ENCODE results near the gene CPZ. TPM values are rescaled to one million over a fixed set of nuclear protein-coding genes. Genes with fewer than 3 reads are reported as not detected.

CPZ gene
- total and polyA plus RNA-seq, 2 donors (not counting 1 experiment from before 2014, with no cell fraction given): not detected

DNA sequence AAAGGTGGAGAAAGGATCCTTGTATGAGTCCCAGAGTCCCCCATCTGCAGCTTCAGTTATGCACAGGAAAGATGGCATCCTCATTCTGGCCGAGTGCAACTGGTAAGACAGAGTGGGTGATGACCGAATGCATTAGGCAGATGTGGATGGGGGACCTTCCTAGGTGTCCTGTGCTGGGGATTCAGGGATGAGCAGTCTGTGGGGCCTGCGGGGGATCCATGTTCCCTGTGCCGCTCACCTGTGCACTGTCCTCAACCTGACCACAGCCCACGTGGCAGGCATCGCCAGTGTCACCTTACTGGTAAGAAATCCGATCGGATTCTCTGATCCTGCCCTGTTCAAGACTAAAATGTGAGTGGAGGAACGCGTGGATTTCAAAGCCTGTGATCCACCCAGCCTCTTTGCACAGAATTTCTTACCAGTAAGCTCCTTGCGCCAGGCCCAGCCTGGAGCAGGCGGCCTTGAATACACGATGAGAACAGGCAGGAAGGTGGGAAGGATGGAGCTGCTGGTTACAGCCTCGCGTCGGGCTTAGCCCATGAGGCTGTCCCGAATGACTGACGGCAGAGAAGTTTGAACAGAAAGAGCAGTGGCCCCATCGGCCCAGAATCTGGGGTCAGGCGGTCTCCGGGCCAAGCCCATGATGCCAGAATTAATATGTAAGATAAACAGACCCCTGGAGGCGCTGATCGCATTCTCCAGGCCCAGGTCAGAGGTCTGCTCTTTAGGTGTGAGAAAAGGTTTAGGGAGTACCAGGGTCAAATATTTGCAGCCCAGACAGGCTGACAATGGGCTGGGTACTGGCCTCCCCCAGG is 56.5 kb downstream of the CPZ start:
- no peak for ATAC-seq (ENCODE audit: low read depth)
- POLR2A ChIA-PET: no interaction called here

More for the DNA sequence above, 56.5 kb downstream of the CPZ start:
- 86% methylated on average over 22 of the region's 23 CpGs for WGBS (ENCODE audit: insufficient coverage)
- H3K27me3 Mint-ChIP-seq: peaks cover 6% of the 10 kb centered on the region
- Histone ChIP-seq H3K27ac (ENCODE audit: low read length in 2 of 2) (no peak overlapping the region), H4K20me1 (ENCODE audit: control insufficient read depth, insufficient read depth, low read length, poor library complexity, severe bottlenecking) (no peaks in the 10 kb centered on the region), H3K9ac (ENCODE audit: low read length) (no peak overlapping the region), H3K79me2 (ENCODE audit: control insufficient read depth, insufficient read depth, low read length) (no peaks in the 10 kb centered on the region), H3K27me3 (replicated peaks in 1 of 4; ENCODE audit: control extremely low read depth in 1 of 4, control insufficient read depth in 3 of 4, insufficient read depth in 4 of 4, low read length in 3 of 4) (no peaks in the 10 kb centered on the region), H2AFZ (ENCODE audit: insufficient read depth, low read depth, low read length, poor library complexity, severe bottlenecking) (no peak overlapping the region), H3K4me2 (replicated peaks; ENCODE audit: low read depth, low read length, poor library complexity, severe bottlenecking) (no peak overlapping the region), H3K4me1 (ENCODE audit: control insufficient read depth in 2 of 2, insufficient read depth in 2 of 2, low read length in 2 of 2) (no peaks in the 10 kb centered on the region), H3K4me3 (ENCODE audit: control extremely low read depth in 1 of 5, extremely low read depth in 1 of 5, insufficient read depth in 1 of 5, low read depth in 2 of 5, low read length in 4 of 5) (no peak overlapping the region), H3K36me3 (replicated peaks in 1 of 2; ENCODE audit: control extremely low read depth in 1 of 2, control insufficient read depth in 1 of 2, extremely low read depth in 1 of 2, insufficient read depth in 2 of 2, low read length in 1 of 2) (no peaks in the 10 kb centered on the region), H3K9me3 (ENCODE audit: control extremely low read depth in 1 of 3, control insufficient read depth in 2 of 3, insufficient read depth in 1 of 3, low read length in 2 of 3) (peaks cover 0 to 14% (median 0%) of the 10 kb centered on the region in 3 donors)
- no peak for DNase-seq
- intact Hi-C loops (cut with micrococcal nuclease): no loop called here
- H3K4me3 Mint-ChIP-seq: no peak overlapping the region
- CTCF ChIA-PET: no interaction called here
- TF ChIP-seq CTCF (IDR thresholded peaks at IDR 0.05) (no peak), EZH2 (IDR thresholded peaks at IDR 0.05; ENCODE audit: borderline replicate concordance, insufficient read depth, low read depth, low read length, poor library complexity, severe bottlenecking) (no peak)
- no peaks in the 10 kb centered on the region for H3K4me1 Mint-ChIP-seq
- no peak overlapping the region for H3K27ac Mint-ChIP-seq
- no peaks in the 10 kb centered on the region for H3K9me3 Mint-ChIP-seq (ENCODE audit: insufficient read depth)
